DMS153 treated with DMSO at 0.1 percent for 48 hours (cell line): ENCODE results near the gene SCYGR7.
"Not testable (repeated sequence)": the region's sequence is repeated elsewhere in the genome, so short reads cannot be mapped to it uniquely, and the experiment has no call there.

Experiments
- DNase-seq: peaks from one replicate; lab custom pipeline; 2025; ENCODE audit not compliant: unreplicated experiment; lab: John Stamatoyannopoulos, UW

The SCYGR7 gene, protein sequence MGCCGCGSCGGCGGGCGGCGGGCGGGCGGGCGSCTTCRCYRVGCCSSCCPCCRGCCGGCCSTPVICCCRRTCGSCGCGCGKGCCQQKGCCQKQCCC

DNA sequence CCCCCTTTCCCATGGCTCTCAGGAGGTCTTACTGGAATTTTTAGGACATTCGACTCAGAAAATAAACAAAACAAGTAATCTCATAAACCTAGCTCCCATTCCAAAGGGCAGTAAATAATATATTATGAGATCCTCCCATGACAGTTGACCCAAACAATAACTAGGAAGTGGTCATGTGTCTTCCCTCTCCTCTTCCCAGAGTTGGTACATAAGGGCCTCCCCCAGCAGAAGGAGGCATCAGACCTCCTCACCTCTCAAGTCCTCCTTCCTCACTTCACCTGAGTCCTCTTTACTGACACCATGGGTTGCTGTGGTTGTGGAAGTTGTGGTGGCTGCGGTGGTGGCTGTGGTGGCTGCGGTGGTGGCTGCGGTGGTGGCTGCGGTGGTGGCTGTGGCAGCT lies at the start of gene SCYGR7:
SCYGR7 (plus strand) TSS at position 301 of the 400 bp plus-strand sequence; CDS start at position 301, 0 bp downstream.
- DNase-seq: no peak

DNA sequence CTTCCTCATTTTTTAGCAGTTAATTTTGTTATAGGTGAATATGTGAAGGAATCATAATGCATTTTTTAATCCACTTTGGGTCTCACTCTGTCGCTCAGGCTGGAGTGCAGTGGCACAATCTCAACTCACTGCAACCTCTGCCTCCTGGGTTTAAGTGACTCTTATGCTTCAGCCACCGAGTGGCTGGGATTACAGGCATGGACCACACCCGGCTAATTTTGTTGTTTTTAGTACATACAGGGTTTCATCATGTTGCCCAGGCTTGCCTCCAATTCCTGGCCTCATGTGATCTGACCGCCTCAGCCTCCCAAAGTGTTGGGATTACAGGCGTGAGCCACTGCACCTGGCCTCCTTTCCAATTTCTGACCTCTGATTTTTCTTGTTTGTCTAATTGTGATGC lies 43.9 kb upstream of the SCYGR7 start:
- no peak for DNase-seq

DNA sequence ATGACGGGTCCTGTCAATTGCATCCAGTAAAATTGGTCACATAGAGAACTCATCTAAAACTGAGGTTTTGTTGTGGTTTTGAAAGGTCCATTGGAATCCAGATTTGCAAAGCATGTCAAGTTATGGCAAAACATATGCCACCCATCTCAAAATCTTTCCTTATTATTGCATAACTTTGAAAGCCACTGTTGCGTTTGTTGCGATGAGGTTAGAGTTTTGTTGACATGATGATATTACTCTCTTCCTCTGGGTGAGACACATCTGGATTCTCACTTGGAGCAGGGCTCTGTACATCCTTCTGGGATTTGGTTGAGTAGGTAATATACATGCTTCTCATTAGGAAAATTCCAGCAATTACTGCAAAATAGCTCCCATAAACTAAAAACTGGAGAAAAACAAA lies 40.9 kb upstream of the SCYGR7 start:
- no peak for DNase-seq

DNA sequence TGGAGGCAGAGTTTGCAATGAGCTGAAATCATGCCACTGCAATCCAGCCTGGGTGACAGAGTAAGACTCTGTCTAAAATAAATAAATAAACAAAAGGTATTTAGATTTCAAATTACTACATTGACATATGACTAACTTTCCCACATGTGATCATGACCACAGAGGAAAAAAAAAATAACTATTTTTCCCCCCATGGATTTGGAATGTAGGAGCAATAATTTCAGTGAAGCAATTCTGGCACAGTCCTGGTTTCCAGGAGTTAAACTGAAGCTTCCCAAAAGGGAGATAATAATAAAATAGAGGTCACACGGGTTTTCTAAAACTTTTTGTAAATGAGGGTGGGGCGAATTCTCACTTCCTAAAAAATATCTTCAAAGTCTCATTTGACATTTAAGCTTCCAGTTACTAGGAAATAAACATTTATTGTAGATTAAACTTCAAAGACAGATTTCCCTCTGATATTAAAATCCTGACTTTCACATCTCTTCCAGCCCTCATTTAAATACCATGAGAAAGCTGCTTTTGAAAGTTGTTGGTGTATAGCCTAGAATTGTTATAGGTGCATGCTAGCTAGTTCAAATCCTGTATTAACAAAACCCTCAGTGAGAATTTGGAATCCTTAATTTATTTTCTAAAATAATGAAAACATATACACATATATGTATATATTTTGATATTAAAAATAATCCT lies 31.0 kb upstream of the SCYGR7 start:
- DNase-seq: no peak

DNA sequence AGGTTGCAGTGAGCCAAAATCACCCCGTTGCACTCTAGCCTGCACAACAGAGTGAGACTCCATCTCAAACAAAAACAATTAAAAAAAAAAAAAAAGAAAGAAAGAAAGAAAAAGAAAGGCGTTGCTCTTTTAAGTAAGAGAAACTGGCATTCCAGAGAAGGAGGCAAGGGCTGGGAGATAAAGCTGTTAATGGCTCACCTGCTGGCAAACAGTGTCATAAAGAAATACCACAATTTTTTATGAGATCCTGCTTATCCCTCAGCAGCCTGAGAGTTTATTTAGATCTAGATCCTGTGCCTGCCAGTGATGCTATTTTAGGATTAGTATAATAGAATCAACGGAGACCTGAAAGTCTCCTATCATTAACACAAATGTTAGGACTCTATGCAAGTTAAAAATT lies 26.6 kb upstream of the SCYGR7 start:
- no peak for DNase-seq

DNA sequence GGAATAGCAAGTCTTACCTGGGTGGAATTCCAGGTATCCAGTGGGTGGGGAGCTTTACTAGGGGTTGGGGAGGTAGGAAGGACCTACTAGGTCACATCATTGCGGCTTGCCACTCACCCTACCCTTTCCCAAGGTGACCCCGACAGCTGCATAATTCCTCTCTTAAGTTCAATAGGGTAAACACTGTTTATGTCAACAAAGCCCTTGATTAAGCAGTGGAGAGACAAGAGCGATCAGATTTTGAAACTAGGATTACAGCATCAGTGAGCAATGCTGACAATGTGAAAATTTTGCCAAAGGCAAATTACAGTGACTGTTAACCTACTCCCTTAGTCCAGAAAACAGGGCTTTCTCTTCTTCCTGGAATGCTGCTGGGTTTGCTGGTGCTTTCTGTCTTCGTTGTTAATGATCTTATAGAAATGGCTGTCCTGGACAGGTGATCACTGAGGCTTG lies 24.8 kb upstream of the SCYGR7 start:
- DNase-seq: no peak

DNA sequence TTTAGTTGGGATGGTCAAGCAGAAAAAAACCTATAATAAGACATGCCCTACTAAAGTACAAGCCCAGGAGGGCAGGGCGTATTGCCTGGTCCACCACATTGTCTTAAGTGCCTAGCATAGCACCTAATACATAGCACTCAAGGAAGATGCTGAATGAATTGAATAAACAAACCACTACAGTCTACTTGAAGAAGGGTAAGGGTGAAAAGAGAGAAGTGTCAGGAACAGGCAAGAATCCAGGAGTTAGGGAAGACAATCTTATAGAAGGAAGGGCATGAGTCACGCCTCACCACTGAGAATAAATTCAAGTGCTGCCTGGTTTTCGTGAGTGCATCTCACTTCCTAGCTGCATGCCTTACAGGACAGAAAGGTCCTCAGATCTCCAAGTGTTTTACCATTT lies 24.2 kb upstream of the SCYGR7 start:
- DNase-seq: no peak

DNA sequence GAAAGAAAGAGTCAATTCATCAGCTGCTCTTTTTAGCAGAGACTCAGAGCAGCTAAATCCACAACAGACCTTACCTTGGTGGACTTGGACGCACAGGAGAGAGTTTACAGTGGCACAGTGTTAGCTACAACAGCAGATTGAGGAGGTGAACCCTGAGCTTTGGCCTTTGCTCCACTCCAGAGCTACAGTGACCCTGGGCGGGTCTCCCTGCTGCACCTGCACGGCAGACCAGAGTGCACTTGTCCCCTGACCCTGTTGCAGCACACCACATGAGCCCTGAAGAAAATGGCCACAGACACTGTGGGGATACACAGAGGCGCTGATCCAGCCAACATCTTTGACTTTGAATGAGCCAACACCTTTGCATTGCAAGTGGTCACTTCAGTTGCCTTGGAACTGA lies 21.3 kb upstream of the SCYGR7 start:
- DNase-seq: no peak

DNA sequence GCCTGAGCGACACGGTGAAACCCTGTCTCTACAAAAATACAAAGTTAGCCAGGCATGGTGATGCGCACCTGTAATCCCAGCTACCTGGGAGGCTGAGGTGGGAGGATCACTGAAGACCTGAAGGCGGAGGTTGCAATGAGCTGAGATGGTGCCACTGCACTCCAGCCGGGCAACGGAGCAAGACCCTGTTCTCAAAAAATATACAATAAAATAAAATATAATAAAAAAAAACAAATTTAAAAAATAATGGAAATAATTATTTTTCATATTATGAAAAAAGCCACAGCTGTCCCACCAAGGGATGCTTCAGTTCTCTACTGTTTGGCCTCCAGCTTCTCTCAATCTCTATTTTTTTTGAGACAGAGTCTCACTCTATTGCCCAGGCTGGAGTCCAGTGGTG lies 20.7 kb upstream of the SCYGR7 start:
- no peak for DNase-seq

DNA sequence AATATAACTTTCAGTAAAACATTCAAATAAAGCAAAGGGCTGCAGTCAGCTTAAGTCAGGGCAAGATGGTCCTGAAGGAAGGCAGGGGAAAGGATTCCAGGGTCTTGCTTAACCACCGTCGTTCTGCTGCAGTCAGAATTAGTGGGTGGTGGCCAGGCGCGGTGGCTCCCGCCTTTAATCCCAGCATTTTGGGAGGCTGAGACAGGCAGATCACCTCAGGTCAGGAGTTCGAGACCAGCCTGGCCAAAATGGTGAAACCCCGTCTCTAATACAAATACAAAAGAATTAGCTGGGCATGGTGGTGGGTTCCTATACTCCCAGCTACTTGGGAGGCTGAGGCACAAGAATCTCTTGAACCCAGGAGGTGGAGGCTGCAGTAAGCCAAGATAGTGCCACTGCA lies 17.1 kb upstream of the SCYGR7 start:
- DNase-seq: no peak

DNA sequence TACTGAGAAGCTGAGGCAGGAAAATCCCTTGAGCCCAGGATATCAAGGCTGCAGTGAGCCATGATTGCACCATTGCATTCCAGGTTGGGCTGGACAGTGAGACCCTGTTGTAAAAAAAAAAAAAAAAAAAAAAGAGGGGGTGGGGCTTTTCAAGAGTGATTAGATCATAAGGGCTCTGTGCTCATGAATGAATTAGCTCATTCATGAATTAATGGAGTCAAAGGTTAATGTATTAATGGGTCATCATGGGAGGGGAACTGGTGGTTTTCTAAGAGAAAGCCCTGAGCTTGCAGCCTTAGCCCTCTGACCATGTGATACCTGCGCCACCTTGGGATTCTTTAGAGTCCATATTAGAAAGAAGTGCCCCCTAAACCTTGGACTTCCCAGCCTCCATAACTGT lies 14.8 kb upstream of the SCYGR7 start:
- no peak for DNase-seq

DNA sequence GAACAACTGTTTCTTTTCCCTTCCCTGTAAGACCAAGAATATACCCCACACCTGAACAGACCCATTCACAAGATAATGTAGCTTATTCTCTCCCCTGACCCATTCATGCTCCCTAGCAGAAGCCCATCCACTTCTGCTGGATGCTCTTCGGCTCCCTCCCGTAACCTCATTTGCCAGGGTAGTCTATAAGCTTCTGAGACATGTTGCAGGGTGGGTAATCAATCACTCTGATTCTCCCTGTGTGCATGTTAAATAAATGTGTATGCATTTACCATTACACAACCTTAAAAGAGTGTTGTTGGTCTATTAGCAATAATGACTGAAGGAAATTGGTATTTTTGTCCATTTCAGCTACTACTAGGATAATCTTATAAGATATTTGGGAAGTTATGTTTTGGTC lies 11.6 kb upstream of the SCYGR7 start:
- DNase-seq: no peak

DNA sequence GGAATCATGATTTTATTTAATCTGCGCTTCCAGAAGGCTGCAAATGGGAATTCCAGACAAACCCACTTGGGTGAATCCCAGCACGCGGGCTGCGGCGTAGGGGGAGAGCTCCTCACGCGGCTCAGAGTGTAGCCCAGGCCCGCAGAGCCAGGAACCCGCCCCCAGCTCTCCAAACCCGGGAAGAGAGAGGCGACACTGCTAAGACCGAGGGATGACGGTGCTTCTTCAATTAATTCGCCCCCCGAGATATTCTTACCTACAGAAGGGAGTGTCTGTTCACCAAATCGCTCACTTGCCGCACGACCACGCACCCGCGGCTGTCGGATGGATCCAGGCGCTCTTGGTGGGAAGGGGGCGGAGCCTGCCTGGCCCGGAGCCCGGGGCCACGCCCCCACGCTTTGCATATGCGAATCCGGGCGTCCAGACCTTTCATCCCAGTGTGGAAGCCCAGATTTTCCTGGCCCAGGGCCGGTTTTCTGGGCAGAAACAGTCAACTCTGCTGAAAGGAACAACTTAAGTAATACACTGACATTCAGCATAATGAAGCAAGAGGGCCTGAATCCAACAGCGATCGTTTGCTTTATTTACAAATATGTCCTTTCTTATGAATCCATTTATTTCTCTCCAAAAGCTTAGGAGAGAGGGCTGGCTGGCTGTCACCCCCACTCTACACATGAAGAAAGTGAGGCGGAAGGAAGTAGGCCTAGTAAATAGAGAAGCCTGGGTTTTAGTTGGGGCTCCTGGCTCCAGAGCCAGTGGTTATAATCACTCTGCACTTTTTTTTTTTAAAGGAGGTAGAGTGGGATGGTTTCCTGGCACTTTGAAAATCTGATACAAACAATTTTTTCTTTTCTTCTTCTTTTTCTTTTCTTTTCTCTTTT lies 10.2 kb upstream of the SCYGR7 start, which contains the start of gene SLC19A3:
SLC19A3 (minus strand) TSS at position 342 of the 881 bp plus-strand sequence. CDS start 15,710 bp downstream, outside the sequence.
- DNase-seq: peak; percentile 3

DNA sequence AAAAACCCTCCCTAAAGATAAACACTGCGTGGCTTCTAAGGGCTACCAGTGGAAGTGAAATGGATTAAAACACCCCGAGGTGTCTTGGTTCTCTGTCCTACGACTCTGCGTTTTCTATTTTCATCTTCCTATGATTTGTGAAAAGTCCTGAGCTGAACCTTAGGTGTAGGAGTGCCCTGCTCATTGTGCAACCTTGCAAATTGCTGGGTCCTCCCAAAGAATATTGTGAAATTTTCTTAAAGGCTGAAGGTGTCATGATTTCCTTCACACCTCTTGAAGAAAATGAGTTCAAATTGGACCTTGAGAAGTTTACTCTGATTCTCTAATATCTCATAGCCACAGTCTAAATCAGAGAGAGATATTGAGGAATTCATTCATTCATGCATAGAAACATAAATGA lies 8.5 kb upstream of the SCYGR7 start:
- no peak for DNase-seq

DNA sequence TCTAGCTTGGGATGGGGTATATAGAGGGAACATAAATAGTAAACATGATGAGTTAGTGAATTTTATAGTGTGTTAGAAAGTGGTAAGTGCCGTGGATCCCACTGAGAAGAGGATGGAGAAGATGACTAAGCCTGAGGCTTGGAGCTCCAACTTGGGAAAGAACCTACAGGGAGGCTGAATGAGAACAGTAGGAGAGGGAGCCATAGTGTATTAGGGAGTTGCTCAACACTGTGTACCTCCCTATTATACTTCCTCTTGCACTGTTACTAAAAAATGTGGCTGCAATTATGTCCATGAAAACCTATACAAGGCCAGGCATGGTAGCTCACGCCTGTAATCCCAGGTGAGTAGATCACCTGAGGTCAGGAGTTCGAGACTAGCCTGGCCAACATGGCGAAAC lies 7.5 kb upstream of the SCYGR7 start:
- no peak for DNase-seq

DNA sequence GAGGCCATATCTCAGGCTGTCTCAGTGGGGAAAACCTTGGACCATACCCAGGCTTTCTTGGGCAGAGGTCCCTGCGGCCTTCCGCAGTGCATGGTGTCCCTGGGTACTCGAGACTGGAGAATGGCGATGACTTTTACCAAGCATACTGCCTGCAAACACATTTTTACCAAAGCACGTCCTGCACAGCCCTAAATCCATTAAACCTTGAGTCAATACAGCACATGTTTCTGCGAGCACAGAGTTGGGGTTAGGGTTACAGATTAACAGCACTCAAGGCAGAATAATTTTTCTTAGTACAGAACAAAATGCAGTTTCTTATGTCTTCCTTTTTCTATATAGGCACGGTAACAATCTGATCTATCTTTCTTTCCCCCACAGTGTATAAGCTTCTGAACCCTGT lies 5.3 kb upstream of the SCYGR7 start:
- not testable (repeated sequence) for DNase-seq

DNA sequence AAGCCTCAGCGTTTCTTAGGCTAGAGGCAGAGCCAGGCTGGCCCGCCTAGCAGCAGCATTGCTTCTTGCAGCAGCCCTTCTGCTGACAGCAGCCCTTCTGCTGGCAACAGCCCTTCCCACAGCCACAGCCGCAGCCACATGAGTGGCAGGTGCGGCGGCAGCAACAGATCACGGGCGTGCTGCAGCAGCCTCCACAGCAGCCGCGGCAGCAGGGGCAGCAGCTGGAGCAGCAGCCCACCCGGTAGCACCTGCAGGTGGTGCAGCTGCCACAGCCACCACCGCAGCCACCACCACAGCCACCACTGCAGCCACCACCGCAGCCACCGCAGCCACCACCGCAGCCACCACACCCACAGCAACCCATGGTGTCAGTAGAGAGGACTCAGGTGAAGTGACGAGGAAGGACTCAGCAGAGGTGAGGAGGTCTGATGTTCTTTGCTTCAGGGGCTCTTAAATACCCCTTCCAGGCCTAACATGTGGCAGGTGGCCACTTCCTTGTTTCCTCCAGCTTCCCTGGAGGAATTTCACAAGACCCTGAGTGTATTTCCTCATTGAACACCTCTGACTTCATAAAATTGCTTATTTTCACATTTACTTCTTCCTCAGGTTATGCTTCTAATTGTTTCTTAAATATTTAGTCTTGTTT lies 3.6 kb upstream of the SCYGR7 start, which contains the start of gene SCYGR6:
SCYGR6 (minus strand) TSS at position 364 of the 646 bp plus-strand sequence; CDS start at position 364, 0 bp downstream.
- DNase-seq: no peak

DNA sequence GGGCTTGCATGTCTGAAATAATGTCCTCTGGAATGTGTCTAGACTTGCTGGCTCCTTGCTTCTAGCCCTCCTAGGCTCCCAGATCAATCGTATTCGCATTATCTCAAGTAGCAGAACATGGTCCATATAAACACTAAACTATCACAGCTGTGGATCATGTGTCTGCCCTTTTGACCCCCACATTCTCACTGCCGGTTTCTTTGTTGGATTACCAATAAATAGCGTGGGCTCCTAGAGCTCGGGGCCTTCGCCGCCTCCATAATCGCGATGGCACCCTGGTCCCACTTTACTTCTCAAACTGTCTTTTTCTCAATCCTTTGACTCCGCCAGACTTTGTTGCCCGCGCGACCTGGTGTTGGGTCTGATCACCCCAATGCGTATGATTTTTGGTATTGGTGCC lies 11.2 kb downstream of the SCYGR7 start:
- no peak for DNase-seq

DNA sequence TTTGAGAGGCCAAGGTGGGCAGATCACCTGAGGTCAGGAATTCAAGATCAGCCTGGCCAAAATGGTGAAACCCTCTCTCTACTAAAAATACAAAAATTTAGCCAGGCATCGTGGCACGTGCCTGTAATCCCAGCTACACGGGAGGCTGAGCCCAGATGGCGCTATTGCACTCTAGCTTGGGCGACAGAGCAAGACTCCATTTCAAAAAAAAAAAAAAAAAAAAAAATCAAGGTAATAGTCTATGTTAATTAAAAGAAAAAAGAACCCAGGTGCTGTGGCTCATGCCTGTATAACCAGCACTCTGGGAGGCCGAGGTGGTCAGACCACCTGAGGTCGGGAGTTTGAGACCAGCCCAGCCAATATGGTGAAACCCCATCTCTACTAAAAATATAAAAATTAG lies 12.6 kb downstream of the SCYGR7 start:
- not testable (repeated sequence) for DNase-seq

DNA sequence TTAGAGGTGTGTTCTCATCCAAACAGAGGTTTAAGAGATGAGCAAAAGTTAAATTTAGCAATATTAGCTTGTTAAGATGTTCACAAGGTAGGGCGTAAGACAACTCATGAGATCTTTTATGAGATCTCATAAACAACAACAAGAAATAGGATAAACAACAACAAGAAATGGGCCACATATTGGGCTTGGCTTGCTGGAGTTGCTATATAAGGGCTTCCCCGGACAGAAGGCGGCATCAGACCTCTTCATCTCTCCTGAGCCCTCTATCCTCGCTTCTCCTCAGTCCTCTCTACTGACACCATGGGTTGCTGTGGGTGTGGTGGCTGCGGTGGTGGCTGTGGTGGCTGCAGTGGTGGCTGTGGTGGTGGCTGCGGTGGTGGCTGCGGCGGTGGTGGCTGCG lies 17.5 kb downstream of the SCYGR7 start, which contains the start of gene SCYGR8:
SCYGR8 (plus strand) TSS at position 301 of the 400 bp plus-strand sequence; CDS start at position 301, 0 bp downstream.
- no peak for DNase-seq

DNA sequence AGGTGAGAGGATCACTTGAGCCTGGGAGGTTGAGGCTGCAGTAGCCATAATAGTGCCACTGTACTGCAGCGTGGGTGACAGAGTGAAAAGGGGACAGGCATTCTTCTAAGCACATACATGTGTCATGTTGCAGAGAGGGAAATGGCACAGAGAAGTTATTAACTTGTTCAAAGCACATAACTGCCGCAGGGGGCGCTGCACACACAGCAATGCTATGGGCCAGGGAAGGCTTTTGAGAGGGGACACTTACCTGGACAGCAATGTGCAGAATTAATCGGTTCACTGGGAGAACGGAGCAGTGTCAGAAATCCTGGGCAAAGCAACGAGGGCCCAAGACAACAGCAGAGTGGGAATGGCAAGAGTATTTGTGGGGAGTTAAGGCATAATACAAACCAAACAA lies 19.9 kb downstream of the SCYGR7 start:
- no peak for DNase-seq
